Measurements from ENCODE around the gene KDM4B.

DNA sequence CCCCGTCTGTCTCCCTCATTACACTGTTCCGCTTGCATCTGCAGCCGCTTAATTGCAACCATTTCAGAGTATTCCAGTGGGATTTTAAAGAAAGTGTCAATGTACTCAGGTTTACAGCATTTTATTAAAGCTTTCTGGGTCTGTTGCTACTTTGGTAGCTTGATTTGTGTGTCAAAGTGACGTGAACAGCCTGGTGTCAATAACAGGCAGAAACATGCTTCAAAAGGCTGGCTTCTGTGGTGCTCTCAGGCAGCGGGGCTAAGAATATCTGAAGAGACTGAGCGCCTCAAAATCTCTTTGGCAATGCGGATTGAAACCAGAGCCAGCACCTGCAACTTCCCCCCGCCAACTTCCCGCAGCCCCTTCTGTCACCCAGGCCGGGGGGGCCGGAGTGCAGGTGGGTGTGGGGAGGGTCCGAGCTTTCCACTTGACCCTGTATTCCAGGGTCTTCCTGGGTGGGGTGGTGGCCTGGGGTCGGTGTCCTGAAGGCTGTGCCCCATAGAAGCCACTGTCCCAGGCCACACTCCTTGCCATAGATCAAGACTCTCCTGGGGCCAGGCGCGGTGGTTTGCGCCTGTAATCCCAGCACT, 81.2 kb downstream of the KDM4B start:
- TF ChIP-seq, protein P1, sequence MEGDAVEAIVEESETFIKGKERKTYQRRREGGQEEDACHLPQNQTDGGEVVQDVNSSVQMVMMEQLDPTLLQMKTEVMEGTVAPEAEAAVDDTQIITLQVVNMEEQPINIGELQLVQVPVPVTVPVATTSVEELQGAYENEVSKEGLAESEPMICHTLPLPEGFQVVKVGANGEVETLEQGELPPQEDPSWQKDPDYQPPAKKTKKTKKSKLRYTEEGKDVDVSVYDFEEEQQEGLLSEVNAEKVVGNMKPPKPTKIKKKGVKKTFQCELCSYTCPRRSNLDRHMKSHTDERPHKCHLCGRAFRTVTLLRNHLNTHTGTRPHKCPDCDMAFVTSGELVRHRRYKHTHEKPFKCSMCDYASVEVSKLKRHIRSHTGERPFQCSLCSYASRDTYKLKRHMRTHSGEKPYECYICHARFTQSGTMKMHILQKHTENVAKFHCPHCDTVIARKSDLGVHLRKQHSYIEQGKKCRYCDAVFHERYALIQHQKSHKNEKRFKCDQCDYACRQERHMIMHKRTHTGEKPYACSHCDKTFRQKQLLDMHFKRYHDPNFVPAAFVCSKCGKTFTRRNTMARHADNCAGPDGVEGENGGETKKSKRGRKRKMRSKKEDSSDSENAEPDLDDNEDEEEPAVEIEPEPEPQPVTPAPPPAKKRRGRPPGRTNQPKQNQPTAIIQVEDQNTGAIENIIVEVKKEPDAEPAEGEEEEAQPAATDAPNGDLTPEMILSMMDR (IDR thresholded peaks at IDR 0.05), result no peak
- TF ChIP-seq MAX (IDR thresholded peaks at IDR 0.05; ENCODE audit: low read depth) (no peak), EP300 (IDR thresholded peaks at IDR 0.05; ENCODE audit: borderline replicate concordance in 1 of 2, low read depth in 1 of 2, low read length in 1 of 2) (no peak)
